SJSA1 (cell line): ENCODE measurements around the gene ZBTB12. TPM values are rescaled to one million over a fixed set of nuclear protein-coding genes. Genes with fewer than 3 reads are reported as not detected.
A peak's percentile ranks its signal among the peaks of the same experiment; 100 is the strongest.
"Not testable (repeated sequence)": the region's sequence is repeated elsewhere in the genome, so short reads cannot be mapped to it uniquely, and the experiment has no call there.

ENCODE experiments used
- DNase-seq, 2 experiments: peaks; one replicate each; pipeline ENCODE4 v3.0.0-alpha.2; 2015 to 2020; ENCODE audit warnings: low spot score in 2 of 2, low read depth in 1 of 2
- H3K27ac ChIP-seq: fragments of 250-450 bp; sonication (Bioruptor Pico); 2 replicates; pipeline ENCODE4 v1.5.1; 2020; ENCODE audit warnings: mild to moderate bottlenecking, moderate library complexity
- H3K27me3 ChIP-seq: fragments of 250-450 bp; sonication (Bioruptor Pico); replicated peaks from 2 replicates; pipeline ENCODE4 v1.5.1; 2020; ENCODE audit warnings: mild to moderate bottlenecking, moderate library complexity
- H3K36me3 ChIP-seq: fragments of 250-450 bp; sonication (Bioruptor Pico); 2 replicates; pipeline ENCODE4 v1.5.1; 2020; ENCODE audit warnings: mild to moderate bottlenecking
- H3K4me1 ChIP-seq: fragments of 250-450 bp; sonication (Bioruptor Pico); replicated peaks from 2 replicates; pipeline ENCODE4 v1.6.1; 2021; ENCODE audit warnings: mild to moderate bottlenecking
- H3K4me3 ChIP-seq: fragments of 250-450 bp; sonication (Bioruptor Pico); 2 replicates; pipeline ENCODE4 v1.5.1; 2020; ENCODE audit warnings: mild to moderate bottlenecking
- H3K9me3 ChIP-seq: fragments of 250-450 bp; sonication (Bioruptor Pico); replicated peaks from 2 replicates; pipeline ENCODE4 v1.5.1; 2020; ENCODE audit warnings: mild to moderate bottlenecking
- total RNA-seq: library from RNA; depleted of rRNA; stranded (reverse); fragments of >200 nt; shearing (Covaris generic); gene quantifications from 2 replicates; pipeline ENCODE4 v1.2.3, GENCODE V29; 2014

ZBTB12 gene
- total RNA-seq, 1 experiment from 2014 or later: 2.0 TPM

DNA sequence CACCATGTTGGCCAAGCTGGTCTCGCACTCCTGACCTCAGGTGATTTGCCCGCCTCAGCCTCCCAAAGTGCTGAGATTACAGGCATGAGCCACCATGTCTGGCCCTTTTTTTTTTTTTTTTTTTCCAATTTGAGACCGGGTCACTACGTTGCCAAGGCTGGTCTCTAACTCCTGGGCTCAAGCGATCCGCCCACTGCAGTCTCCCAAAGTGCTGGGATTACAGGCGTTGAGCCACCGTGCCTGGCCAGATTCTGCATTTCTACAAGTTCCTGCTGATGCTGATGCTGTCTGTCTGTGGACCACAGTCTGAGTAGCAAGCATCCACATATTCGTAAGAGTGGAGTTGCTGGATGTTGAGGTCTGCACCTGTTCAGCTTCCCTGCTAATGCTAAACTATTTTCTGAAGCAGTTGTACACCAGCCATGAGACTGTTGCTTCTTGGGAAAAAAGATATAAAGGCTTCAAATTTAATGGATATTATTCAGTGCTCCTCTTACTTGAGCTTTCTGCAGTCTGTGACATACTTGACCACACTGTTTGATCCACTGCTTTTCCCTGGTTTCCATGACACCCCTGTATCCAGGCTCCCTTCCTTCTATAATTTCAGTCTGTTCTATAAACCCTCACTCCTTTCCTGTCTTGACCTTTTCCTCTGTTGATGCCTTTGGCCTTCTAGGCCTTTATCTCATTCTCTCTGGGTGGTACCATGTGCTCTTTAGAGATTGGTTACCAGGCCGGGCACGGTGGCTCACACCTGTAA, 10.1 kb upstream of the ZBTB12 start:
- H3K9me3 ChIP-seq: no peaks in the 10 kb centered on the region; the same call in 1 of the 2 replicates
- H3K4me1 ChIP-seq: peaks cover 43% of the 10 kb centered on the region
- DNase-seq: no peak
- H3K27ac ChIP-seq: peak overlapping the region; percentile 98
- H3K27me3 ChIP-seq: no peaks in the 10 kb centered on the region
- no peaks in the 10 kb centered on the region for H3K36me3 ChIP-seq
- no peak overlapping the region for H3K4me3 ChIP-seq

DNA sequence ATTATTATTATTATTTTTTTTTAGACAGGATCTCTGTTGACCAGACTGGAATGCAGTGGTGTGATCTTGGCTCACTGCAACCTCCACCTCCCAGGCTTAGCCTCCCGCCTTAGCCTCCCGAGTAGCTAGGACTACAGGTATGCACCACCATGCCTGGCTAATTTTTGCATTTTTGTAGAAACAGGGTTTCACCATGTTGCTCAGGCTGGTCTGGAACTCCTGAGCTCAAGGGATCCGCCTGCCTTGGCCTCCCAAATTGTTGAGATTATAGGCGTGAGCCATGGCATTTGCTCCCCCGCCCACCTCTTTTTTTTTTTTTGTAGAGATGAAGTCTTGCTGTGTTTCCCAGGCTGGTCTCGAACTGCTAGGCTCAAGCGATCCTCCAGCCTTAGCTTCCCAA, 7.4 kb upstream of the ZBTB12 start:
- not testable (repeated sequence) for DNase-seq, H3K27me3 ChIP-seq, H3K9me3 ChIP-seq, H3K36me3 ChIP-seq, H3K4me3 ChIP-seq
- peak overlapping the region; percentile 98 for H3K27ac ChIP-seq
- peaks cover 43% of the 10 kb centered on the region for H3K4me1 ChIP-seq

DNA sequence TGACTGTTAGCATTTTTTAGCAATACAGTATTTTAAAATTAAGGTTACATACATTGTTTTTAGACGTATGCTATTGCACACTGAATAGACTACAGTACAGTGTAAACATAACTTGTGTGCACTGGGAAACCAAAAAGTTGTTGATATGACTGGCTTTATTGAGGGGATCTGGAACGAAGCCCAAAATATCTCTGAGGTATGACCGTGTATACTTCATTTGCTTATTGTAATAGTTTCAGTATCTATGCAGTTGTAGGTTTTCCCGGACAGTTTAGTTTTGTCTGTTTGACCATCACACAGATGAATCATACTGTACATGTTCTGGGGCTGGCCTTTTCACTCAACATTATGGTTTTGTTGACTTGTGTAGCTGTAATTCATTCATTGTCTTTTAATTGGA, 6.9 kb upstream of the ZBTB12 start:
- H3K4me3 ChIP-seq: no peak overlapping the region
- no peaks in the 10 kb centered on the region for H3K36me3 ChIP-seq
- peak in 1 of 2 experiments; percentile 69 for DNase-seq
- no peaks in the 10 kb centered on the region for H3K27me3 ChIP-seq
- H3K9me3 ChIP-seq: no peaks in the 10 kb centered on the region; the same call in 1 of the 2 replicates
- H3K27ac ChIP-seq: peak overlapping the region; percentile 98
- H3K4me1 ChIP-seq: peaks cover 43% of the 10 kb centered on the region

DNA sequence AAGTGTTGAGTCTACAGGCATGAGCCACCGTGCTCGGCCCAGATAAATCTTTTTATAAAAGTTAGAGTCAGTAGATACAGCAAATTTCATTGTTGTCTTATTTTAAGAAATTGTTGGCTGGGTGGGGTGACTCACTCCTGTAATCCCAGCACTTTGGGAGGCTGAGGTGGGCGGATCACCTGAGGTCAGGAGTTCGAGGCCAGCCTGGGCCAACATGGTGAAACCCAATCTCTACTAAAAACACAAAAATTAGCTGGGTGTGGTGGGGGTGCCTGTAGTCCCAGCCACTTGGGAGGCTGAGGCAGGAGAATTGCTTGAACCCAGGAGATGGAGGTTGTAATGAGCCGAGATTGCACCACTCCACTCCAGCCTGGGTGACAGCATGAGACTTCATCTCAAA, 6.4 kb upstream of the ZBTB12 start:
- H3K27me3 ChIP-seq, H3K36me3 ChIP-seq, H3K4me3 ChIP-seq, DNase-seq, H3K9me3 ChIP-seq: not testable (repeated sequence)
- Histone ChIP-seq H3K27ac (peak overlapping the region; percentile 18), H3K4me1 (peaks cover 43% of the 10 kb centered on the region)

DNA sequence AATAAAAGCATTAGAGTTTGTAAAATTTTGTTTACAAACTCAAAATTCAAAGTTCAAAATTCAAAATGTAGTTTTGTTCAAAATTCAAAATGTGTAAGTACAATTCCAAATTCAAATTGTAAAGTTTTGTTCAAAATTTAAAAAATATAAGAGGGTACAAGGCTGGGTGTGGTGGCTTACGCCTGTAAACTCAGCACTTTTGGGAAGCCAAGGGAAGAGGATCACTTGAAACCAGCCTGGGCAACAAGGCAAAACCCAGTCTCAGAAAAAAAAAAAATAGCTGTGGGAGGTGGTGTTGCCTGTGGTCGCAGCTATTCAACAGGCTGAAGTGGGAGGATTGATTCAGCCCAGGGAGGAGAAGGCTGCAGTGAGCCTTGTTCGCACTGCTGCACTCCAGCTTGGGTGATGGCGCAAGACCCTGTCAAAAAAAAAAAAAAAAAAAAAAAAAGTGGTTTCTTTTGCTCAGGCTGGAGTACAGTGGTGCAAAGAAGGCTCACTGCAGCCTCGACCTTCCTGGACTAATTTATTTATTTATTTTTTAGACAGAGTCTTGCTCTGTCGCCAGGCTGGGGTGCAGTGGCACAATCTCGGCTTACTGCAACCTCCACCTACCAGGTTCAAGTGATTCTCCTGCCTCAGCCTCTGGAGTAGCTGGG, 5.4 kb upstream of the ZBTB12 start:
- no peaks in the 10 kb centered on the region for H3K36me3 ChIP-seq
- no peak overlapping the region for H3K27ac ChIP-seq
- DNase-seq: no peak
- peaks cover 49% of the 10 kb centered on the region for H3K4me1 ChIP-seq
- no peaks in the 10 kb centered on the region; the same call in 1 of the 2 replicates for H3K9me3 ChIP-seq
- H3K4me3 ChIP-seq: no peak overlapping the region
- no peaks in the 10 kb centered on the region for H3K27me3 ChIP-seq

DNA sequence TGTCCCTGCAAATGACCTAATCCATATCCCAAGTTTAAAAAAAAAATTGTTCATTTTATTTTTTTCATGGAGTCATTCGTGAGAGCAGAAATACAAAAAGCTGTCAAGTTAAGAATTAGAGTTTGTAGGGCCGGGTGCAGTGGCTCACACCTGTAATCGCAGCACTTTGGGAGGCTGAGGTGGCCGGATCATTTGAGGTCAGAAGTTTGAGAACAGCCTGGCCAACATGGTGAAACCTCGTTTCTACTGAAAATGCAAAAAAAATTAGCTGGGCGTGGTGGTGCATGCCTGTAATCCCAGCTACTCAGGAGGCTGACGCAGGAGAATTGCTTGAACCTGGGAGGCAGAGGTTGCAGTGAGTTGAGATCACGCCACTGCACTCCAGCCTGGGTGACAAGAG, 4.8 kb upstream of the ZBTB12 start:
- H3K27ac ChIP-seq, H3K36me3 ChIP-seq, H3K27me3 ChIP-seq, H3K4me3 ChIP-seq, H3K9me3 ChIP-seq, DNase-seq: not testable (repeated sequence)
- H3K4me1 ChIP-seq: peaks cover 45% of the 10 kb centered on the region

DNA sequence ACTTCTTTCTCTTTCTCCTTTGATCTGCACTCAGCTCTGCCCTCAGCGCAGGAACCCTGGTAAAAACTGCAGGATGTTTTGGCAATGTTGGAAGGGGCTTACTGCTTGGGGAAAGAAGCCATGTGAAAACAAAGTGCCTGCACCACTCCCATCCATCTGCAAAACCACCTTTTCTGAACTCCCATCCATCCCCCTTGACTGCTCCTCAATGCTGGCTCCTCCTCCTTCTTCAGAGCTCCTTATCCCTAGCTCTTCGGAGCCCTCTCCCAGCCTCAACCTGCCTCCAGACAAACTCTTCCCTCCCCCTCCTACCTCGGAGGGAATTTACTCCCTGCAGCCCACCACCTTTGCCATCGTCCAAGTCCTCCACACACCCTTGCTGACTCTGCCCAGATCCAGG, 4.2 kb upstream of the ZBTB12 start:
- no peaks in the 10 kb centered on the region; the same call in 1 of the 2 replicates for H3K9me3 ChIP-seq

DNA sequence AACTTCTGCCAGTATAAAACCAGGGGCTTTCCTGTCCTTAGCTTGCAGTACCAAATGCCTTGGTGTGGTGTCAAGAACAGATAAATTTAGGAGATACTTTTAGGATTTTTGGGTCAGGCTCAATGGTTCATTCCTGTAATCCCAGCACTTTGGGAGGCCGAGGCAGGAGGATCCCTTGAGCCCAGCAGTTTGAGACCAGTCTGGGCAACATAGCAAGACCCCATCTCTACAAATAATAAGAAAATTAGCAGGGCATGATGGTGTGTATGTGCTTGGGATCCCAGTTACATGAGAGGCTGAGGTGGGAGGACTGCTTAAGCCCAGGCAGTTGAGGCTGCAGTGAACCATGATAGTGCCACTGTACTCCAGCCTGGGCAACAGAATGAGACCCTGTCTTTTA, 3.2 kb upstream of the ZBTB12 start:
- DNase-seq: no peak
- Histone ChIP-seq H3K27ac (no peak overlapping the region), H3K36me3 (peaks cover 5% of the 10 kb centered on the region; the same call in 1 of the 2 replicates), H3K9me3 (no peaks in the 10 kb centered on the region), H3K27me3 (no peaks in the 10 kb centered on the region), H3K4me3 (no peak overlapping the region), H3K4me1 (peaks cover 36% of the 10 kb centered on the region)

More for the DNA sequence above, 4.2 kb upstream of the ZBTB12 start:
- H3K27me3 ChIP-seq: no peaks in the 10 kb centered on the region
- H3K4me1 ChIP-seq: peaks cover 45% of the 10 kb centered on the region
- H3K36me3 ChIP-seq: peaks cover 2% of the 10 kb centered on the region; the same call in 1 of the 2 replicates
- H3K4me3 ChIP-seq: no peak overlapping the region
- no peak overlapping the region for H3K27ac ChIP-seq
- DNase-seq: no peak

DNA sequence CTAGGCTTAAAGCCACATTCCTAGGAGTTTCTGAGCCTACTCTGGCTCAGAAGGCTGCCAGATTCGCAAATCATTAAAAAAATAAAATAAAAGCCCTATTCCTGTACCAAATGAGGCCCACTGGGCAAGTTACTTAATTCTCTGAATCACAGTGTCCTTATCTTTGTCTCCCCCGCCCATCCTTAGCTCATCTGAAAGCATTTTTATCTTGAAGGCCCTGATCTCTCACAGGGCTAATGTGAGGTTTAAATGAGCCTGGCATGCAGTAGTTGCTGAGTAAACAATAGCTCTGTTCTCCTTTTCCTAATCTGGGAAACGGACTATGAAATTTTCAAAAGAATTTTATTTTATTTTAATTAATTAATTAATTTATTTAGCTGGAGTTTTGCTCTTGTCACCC, 2.1 kb upstream of the ZBTB12 start:
- no peak for DNase-seq
- Histone ChIP-seq H3K4me1 (peaks cover 25% of the 10 kb centered on the region), H3K9me3 (no peaks in the 10 kb centered on the region), H3K27ac (no peak overlapping the region), H3K4me3 (no peak overlapping the region), H3K36me3 (peaks cover 5% of the 10 kb centered on the region; the same call in 1 of the 2 replicates), H3K27me3 (no peaks in the 10 kb centered on the region)

DNA sequence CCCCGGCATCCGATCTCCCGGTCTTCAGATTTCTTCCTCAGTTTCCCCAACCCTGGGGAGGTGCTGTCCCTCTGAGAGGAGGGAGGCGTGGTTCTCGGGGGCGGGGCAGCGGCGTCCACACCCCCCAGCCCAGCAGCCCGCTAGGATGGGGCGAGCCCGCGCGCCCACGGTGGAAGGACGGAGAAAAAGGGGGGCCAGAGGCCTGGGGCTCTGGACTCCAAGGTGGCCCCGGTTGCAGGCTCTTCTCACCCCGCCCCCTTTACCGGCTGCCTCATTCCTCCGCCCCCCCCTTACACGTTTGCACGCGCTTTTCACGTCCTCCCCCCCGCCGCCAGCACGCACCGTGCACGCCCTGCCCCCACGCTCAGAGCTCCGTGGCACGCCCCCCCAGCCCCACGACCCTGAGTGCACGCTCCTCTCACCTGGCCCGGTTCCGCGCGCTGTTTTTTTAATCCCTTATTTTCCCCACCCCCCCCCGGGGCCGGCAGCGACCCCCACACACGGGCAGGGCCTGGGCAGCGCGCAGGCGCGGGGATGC, 402 bp downstream of the ZBTB12 start:
- DNase-seq: peak in 1 of 2 experiments; percentile 28
- Histone ChIP-seq H3K9me3 (no peaks in the 10 kb centered on the region), H3K4me1 (peaks cover 28% of the 10 kb centered on the region), H3K27ac (0 out of 2 replicates have a peak overlapping the region, but pooled peaks have one; percentile 18), H3K4me3 (peak overlapping the region; percentile 51), H3K36me3 (peaks cover 9% of the 10 kb centered on the region), H3K27me3 (no peaks in the 10 kb centered on the region)

DNA sequence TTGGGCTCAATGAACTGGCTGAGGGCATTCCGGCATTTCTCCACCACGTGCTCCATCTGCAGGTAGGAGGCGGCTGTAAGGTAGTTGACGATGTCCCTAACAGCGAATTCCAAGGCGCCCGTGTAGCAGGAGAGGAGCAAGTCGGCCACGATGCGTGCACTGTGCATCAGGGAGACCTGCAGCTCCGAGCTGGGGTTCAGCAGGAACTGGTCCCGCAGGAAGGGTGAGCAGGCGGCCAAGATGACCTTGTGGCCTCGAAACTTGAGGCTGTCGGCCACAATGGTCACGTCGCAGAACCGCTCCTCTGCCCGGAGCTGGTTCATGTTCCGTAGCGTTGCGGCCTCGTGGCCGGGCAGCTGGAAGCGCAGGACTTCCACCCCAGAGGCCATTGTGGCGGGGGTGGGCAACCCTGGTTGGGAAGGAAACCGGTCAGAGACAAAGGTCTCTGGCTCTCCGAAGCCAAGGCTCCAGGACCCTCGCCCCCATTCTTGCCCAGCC, 920 bp downstream of the ZBTB12 start:
- no peak overlapping the region for H3K27ac ChIP-seq
- no peak for DNase-seq
- H3K27me3 ChIP-seq: no peaks in the 10 kb centered on the region
- no peaks in the 10 kb centered on the region for H3K9me3 ChIP-seq
- H3K4me1 ChIP-seq: peaks cover 29% of the 10 kb centered on the region
- H3K4me3 ChIP-seq: peak overlapping the region; percentile 51
- H3K36me3 ChIP-seq: peaks cover 12% of the 10 kb centered on the region

DNA sequence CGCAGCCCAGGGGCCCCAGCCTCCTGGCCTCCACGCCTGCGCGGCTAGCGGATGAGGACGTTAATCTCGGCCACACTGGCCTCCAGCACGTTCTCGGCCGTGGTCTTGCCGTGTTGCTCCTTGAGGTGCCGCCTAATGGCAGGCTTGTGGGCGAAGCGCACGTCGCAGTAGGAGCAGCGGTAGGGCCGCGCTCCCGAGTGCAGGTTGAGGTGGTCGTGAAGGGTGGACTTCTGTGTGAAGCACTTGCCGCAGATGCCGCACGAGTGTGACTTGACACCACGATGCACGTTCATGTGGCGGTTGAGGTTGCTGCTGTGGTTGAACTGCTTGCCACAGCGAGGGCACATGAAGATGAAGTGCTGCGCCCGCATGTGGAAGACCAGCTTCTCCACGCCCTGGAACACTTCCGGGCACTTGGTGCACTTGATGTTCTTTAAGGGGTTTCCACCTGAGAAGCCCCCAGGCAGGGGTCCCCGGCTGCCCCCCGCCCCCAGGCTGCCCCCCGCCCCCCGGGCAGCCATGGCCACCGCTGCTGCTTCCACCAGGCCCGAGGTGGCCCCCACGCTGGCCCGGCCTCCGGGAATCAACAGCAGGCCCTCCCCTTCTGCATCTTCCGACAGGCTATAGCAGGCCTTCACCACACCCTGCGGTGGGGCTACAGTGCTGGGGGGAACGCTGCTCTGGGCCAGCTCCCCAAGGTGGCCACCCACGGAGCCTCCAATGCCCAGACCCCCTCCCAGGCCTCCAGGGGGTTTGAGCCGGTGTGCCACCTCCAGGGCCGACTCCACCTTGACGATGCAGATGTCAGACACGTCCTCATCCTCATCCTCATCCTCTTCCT, 1.8 kb downstream of the ZBTB12 start:
- DNase-seq: no peak
- no peak overlapping the region for H3K4me3 ChIP-seq
- H3K27ac ChIP-seq: no peak overlapping the region
- H3K36me3 ChIP-seq: peaks cover 18% of the 10 kb centered on the region
- H3K27me3 ChIP-seq: no peaks in the 10 kb centered on the region
- H3K9me3 ChIP-seq: no peaks in the 10 kb centered on the region
- peaks cover 29% of the 10 kb centered on the region for H3K4me1 ChIP-seq

DNA sequence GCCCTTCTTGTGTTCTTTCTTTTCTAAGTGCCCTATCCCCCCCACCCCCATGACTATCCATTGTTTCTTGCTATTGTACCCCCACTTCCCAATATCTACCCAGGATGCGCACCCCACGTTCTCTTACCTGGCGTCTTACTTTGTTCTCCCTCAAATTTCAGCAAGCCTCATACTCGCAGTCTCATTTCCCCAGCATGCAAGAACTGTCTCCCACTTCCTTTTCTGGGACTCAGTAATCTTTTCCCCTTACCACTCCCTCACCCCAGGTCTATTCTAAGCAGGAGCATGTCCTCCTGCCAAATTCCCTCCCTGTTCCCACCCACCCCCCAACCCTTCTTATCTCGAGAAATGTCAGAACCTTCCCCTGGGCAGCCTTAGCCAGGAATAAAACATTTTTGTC, 2.7 kb downstream of the ZBTB12 start:
- no peaks in the 10 kb centered on the region for H3K27me3 ChIP-seq
- no peak overlapping the region for H3K4me3 ChIP-seq
- H3K36me3 ChIP-seq: peaks cover 25% of the 10 kb centered on the region
- peaks cover 29% of the 10 kb centered on the region for H3K4me1 ChIP-seq
- H3K9me3 ChIP-seq: no peaks in the 10 kb centered on the region
- DNase-seq: no peak
- no peak overlapping the region for H3K27ac ChIP-seq
